B cell (primary cell): ENCODE data around the gene LKAAEAR1. TPM values are rescaled to one million over a fixed set of nuclear protein-coding genes. Genes with fewer than 3 reads are reported as not detected.

Experiments
- ATAC-seq: fragments of 200-7000 bp; cut with Tn5 transposase; one replicate; pipeline ENCODE4 v1.10.0; 2021; ENCODE audit warnings: low read depth, mild to moderate bottlenecking, moderate number of reproducible peaks, moderate library complexity
- CTCF ChIA-PET: fragments of 350-600 bp; sonication (Branson Sonifier 250); formaldehyde crosslinking; loops from one replicate; lab custom pipeline; 2021; ENCODE audit warnings: antibody characterized with exemption, inconsistent platforms; lab: Charles Lee
- POLR2A ChIA-PET: fragments of 350-600 bp; sonication (Branson Sonifier 250); formaldehyde crosslinking; loops from one replicate; lab custom pipeline; 2021; ENCODE audit warnings: antibody characterized with exemption; lab: Charles Lee
- DNase-seq: peaks from one replicate; pipeline ENCODE4 v3.0.0; 2013
- H2AFZ ChIP-seq: 2 replicates; pipeline ENCODE4 v1.6.1; 2012; ENCODE audit warnings: mild to moderate bottlenecking, low read depth, low read length; ENCODE audit not compliant: insufficient read depth, poor library complexity, severe bottlenecking
- H3K27ac ChIP-seq, 2 donors: 1 replicate in 1 of 2; 2 replicates in 1 of 2; pipeline ENCODE4 v1.5.1; 2012 to 2013; ENCODE audit warnings: low read length in 2 of 2, mild to moderate bottlenecking in 2 of 2, moderate library complexity in 1 of 2
- H3K27me3 ChIP-seq, 4 experiments: fragments of 200-600 bp in 1 of 4; sonication (generic) in 1 of 4; replicated peaks in 1 of 4; 1 replicate in 2 of 4; 2 replicates in 2 of 4; pipeline versions ENCODE4 v1.6.1 to v1.7.0; 2013 to 2016; ENCODE audit warnings: low read length in 3 of 4, mild to moderate bottlenecking in 2 of 4, mixed read lengths in 1 of 4, moderate library complexity in 1 of 4; ENCODE audit not compliant: insufficient read depth in 4 of 4, control insufficient read depth in 3 of 4; ENCODE audit errors: control extremely low read depth in 1 of 4
- H3K36me3 ChIP-seq, 2 experiments: replicated peaks in 1 of 2; 1 replicate in 1 of 2; 2 replicates in 1 of 2; pipeline versions ENCODE4 v1.6.1 to v1.7.1; 2013; ENCODE audit warnings: low read length in 1 of 2; ENCODE audit not compliant: insufficient read depth in 2 of 2, control insufficient read depth in 1 of 2; ENCODE audit errors: control extremely low read depth in 1 of 2, extremely low read depth in 1 of 2
- H3K4me1 ChIP-seq, 2 donors: fragments of 200-600 bp in 1 of 2; sonication (generic) in 1 of 2; 1 replicate in 1 of 2; 2 replicates in 1 of 2; pipeline versions ENCODE4 v1.5.1 to v1.6.1; 2013 to 2017; ENCODE audit warnings: low read length in 2 of 2; ENCODE audit not compliant: control insufficient read depth in 2 of 2, insufficient read depth in 2 of 2
- H3K4me2 ChIP-seq: replicated peaks from 2 replicates; pipeline ENCODE3; 2012; ENCODE audit warnings: mild to moderate bottlenecking, low read depth, low read length; ENCODE audit not compliant: poor library complexity, severe bottlenecking
- H3K4me3 ChIP-seq, 5 experiments: fragments of 200-600 bp in 1 of 5; sonication (generic) in 1 of 5; 1 replicate in 3 of 5; 2 replicates in 2 of 5; pipeline versions ENCODE4 v1.5.1 to v1.7.0; 2011 to 2016; ENCODE audit warnings: low read length in 4 of 5, mild to moderate bottlenecking in 4 of 5, low read depth in 2 of 5, control low read depth in 1 of 5, moderate library complexity in 1 of 5; ENCODE audit not compliant: insufficient read depth in 1 of 5; ENCODE audit errors: control extremely low read depth in 1 of 5, extremely low read depth in 1 of 5
- H3K79me2 ChIP-seq: fragments of 200-600 bp; sonication (generic); one replicate; pipeline ENCODE4 v1.6.0; 2016; ENCODE audit warnings: low read length; ENCODE audit not compliant: control insufficient read depth, insufficient read depth
- H3K9ac ChIP-seq: fragments of 200-600 bp; sonication (generic); 2 replicates; pipeline ENCODE4 v1.6.1; 2017; ENCODE audit warnings: mild to moderate bottlenecking, low read length, moderate library complexity
- H3K9me3 ChIP-seq, 3 donors: one replicate each; pipeline versions ENCODE4 v1.6.1 to v1.7.1; 2013; ENCODE audit warnings: low read length in 2 of 3; ENCODE audit not compliant: control insufficient read depth in 2 of 3, insufficient read depth in 1 of 3; ENCODE audit errors: control extremely low read depth in 1 of 3
- H4K20me1 ChIP-seq: 2 replicates; pipeline ENCODE4 v1.6.0; 2012; ENCODE audit warnings: mild to moderate bottlenecking, low read length; ENCODE audit not compliant: insufficient read depth, control insufficient read depth, poor library complexity, severe bottlenecking
- H3K27ac Mint-ChIP-seq: one replicate; pipeline ENCODE4 v1.8.0; 2021; ENCODE audit warnings: mixed read lengths
- H3K27me3 Mint-ChIP-seq: one replicate; pipeline ENCODE4 v1.8.0; 2021; ENCODE audit warnings: mixed read lengths
- H3K4me1 Mint-ChIP-seq: one replicate; pipeline ENCODE4 v1.8.0; 2021; ENCODE audit warnings: mixed read lengths
- H3K4me3 Mint-ChIP-seq: one replicate; pipeline ENCODE4 v1.8.0; 2021; ENCODE audit warnings: mixed read lengths
- H3K9me3 Mint-ChIP-seq: one replicate; pipeline ENCODE4 v1.8.0; 2022; ENCODE audit warnings: mixed read lengths; ENCODE audit not compliant: insufficient read depth
- CTCF ChIP-seq: fragments of 200-600 bp; IDR thresholded peaks from one replicate; pipeline ENCODE4 v1.8.0; 2022; ENCODE audit warnings: antibody characterized with exemption, mild to moderate bottlenecking
- EZH2 ChIP-seq: IDR thresholded peaks from 2 replicates; pipeline ENCODE4 v1.6.1; 2012; ENCODE audit warnings: borderline replicate concordance, low read depth, mild to moderate bottlenecking, moderate library complexity, low read length; ENCODE audit not compliant: insufficient read depth, poor library complexity, severe bottlenecking
- WGBS: methylation state at CpG from one replicate; pipeline ENCODE4 v1.1.5; 2013; ENCODE audit warnings: missing lambda C conversion rate; ENCODE audit not compliant: insufficient coverage; 5-methylcytosine and 5-hydroxymethylcytosine counted together
- intact Hi-C: fragments of 100-400 bp; cut with micrococcal nuclease; formaldehyde crosslinking; loops from one replicate; pipeline ENCODE4 v1.10.0; 2022
- polyA plus RNA-seq: library from polyadenylated mRNA; depleted of rRNA; stranded (reverse); fragments of >200 nt; gene quantifications from 2 replicates; pipeline ENCODE4 v1.2.3, GENCODE V29; 2012
- total RNA-seq, 2 donors: library from RNA; stranded (reverse); fragments of 120-200 nt in 1 of 2; gene quantifications; 1 replicate in 1 of 2; 2 replicates in 1 of 2; pipeline versions ENCODE4 v1.2.3 to v1.2.4, GENCODE V29; 2013 to 2022

LKAAEAR1 gene
- total and polyA plus RNA-seq, 2 donors (not counting 1 experiment from before 2014, with no cell fraction given): 1.9 TPM; not detected in 1

- no peak for TF ChIP-seq CTCF
- no peak for TF ChIP-seq EZH2
- Mint-ChIP-seq H3K27me3 (no peaks in the 10 kb centered on the region), H3K4me3 (no peak overlapping the region), H3K9me3 (no peaks in the 10 kb centered on the region), H3K27ac (no peak overlapping the region), H3K4me1 (peaks cover 19% of the 10 kb centered on the region)
- Histone ChIP-seq H3K4me2 (no peak overlapping the region), H3K9ac (no peak overlapping the region), H3K4me1 (peaks cover 4 to 21% of the 10 kb centered on the region in 2 donors), H4K20me1 (no peaks in the 10 kb centered on the region), H3K79me2 (no peaks in the 10 kb centered on the region), H3K27me3 (peaks cover 0 to 3% (median 0%) of the 10 kb centered on the region in 4 experiments), H3K9me3 (no peaks in the 10 kb centered on the region), H3K36me3 (no peaks in the 10 kb centered on the region), H2AFZ (no peak overlapping the region), H3K4me3 (no peak overlapping the region), H3K27ac (no peak overlapping the region)
- ATAC-seq (no peak), DNase-seq (no peak)
- POLR2A ChIA-PET: interaction anchor here (0.9 kb wide), 1 partner anchor 33 kb away, joined by 6 read pairs; no protein-coding TSS in a partner anchor
- 92% methylated on average over 11 of the region's 17 CpGs for WGBS
- CTCF ChIA-PET: interaction anchor here (0.9 to 9.2 kb wide), 4 partner anchors 9 to 35 kb away, joined by 3 to 220 read pairs (median 11); partner anchors contain the start of genes LKAAEAR1, NPBWR2, OPRL1 and RGS19
- intact Hi-C loops: no loop called here
These were observed 32.6 kb upstream of the LKAAEAR1 start for GRCh38 chr20:64116541-64117431.

- POLR2A ChIA-PET: no interaction called here
- H3K27ac Mint-ChIP-seq: no peak overlapping the region
- CTCF ChIA-PET: interaction anchor here (1.4 to 9.2 kb wide), 3 partner anchors 15 to 74 kb away, joined by 3 to 220 read pairs (median 19); partner anchors contain the start of genes LKAAEAR1, OPRL1 and RGS19
These were observed 31.8 kb upstream of the LKAAEAR1 start for GRCh38 chr20:64116016-64116415.

More at GRCh38 chr20:64116016-64116415, 31.8 kb upstream of the LKAAEAR1 start:
- H2AFZ ChIP-seq: no peak overlapping the region
- H3K36me3 ChIP-seq: no peaks in the 10 kb centered on the region
- no peak overlapping the region for H3K4me2 ChIP-seq
- H3K9ac ChIP-seq: no peak overlapping the region
- H3K4me1 ChIP-seq: peaks cover 4 to 24% of the 10 kb centered on the region in 2 donors
- TF ChIP-seq CTCF: no peak
- TF ChIP-seq EZH2: no peak
- 97% methylated on average over 21 of the region's 21 CpGs for WGBS
- H3K27me3 ChIP-seq: no peaks in the 10 kb centered on the region
- no peak overlapping the region for H3K27ac ChIP-seq
- H3K4me1 Mint-ChIP-seq: peaks cover 19% of the 10 kb centered on the region
- H3K4me3 Mint-ChIP-seq: no peak overlapping the region
- H4K20me1 ChIP-seq: no peaks in the 10 kb centered on the region
- H3K27me3 Mint-ChIP-seq: no peaks in the 10 kb centered on the region
- no peak overlapping the region for H3K4me3 ChIP-seq
- H3K79me2 ChIP-seq: no peaks in the 10 kb centered on the region
- no peaks in the 10 kb centered on the region for H3K9me3 ChIP-seq
- intact Hi-C loops: no loop called here
- ATAC-seq: no peak
- H3K9me3 Mint-ChIP-seq: no peaks in the 10 kb centered on the region
- DNase-seq: no peak
